Activated CD4-positive, alpha-beta T cell treated with anti-CD3 and anti-CD28 coated beads, Interleukin-2, Interleukin-4, amounts not matched to agents 100 ng/mL and 50 ng/mL, durations not matched to agents 16 hours and 8 hours (primary cell): ENCODE measurements around the gene B3GALNT2.
"Not testable (repeated sequence)": the region's sequence is repeated elsewhere in the genome, so short reads cannot be mapped to it uniquely, and the experiment has no call there.

Source experiments
- DNase-seq: peaks from one replicate; pipeline ENCODE4 v3.0.0-alpha.2; 2020; ENCODE audit warnings: low spot score

The B3GALNT2 gene

DNA sequence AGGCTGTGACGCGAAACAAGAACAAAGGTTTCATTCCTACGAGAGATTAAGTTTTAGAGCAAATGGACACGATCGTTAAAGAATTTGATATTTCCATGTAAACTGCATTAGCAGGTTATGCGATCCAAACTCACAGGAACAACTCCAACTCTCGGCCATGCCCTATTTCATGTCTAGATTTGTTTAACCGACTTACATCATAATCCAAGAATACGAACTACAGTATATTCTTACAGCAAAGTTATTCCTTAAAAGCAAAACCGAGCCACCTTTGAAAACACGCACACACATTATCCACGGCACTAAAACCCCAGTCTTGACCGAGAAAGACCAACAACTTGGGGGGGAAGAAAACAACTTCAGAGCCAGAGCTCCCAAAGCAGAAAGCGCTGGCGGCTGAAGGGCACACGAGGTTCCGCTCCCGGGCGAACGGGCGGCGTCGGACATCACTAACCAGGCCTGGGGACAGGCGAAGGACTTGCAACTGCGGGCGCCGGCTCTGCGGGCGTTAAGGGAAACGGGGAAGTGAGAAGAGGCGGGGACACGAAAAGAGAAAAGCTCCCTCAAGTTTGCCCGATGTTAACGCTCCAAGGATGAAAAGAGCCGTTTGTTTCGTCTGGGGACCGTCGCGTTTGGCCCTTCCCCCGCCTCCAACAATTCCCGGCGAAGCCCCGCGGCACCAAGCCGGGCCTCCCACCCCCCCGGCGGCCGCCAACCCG, 690 bp downstream of the B3GALNT2 start:
- DNase-seq = peak; percentile 13

DNA sequence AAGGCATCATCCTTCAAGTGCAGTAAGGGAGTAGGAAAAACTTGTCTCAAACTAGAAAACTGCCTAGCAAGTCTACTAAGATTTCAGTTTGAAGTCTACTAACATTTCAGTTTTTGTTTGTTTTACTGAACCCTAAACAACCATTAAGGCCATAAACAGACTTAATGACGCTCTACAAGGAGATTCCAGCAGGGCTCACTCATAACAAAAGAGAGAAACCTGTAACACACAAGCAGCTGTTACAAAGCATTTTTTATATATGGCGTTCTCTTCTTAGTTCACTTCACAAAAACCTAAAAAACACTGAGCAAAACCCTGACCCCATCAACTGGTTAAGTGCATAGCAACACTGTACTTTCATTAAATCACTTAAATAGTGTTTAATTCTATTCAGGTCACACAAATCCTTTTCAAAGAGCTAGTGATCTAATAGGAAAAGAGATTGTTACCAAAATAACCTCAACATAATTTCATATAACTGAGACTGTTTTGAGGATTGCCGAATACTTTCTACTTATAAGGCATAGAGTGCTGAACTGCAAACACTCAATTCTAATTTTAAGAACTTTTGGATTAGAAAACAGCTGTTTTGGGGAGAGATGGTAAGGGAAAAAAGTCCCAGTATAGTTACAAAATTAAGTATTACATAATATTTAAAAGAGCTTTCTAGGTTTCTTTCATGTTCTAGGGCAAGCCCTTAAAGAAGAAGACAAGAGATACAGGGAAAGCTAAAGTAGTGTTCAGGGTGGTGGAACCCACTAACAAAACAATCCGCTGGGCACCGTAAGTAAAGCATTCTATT, 1.4 kb downstream of the B3GALNT2 start:
- DNase-seq = peak; percentile 30

DNA sequence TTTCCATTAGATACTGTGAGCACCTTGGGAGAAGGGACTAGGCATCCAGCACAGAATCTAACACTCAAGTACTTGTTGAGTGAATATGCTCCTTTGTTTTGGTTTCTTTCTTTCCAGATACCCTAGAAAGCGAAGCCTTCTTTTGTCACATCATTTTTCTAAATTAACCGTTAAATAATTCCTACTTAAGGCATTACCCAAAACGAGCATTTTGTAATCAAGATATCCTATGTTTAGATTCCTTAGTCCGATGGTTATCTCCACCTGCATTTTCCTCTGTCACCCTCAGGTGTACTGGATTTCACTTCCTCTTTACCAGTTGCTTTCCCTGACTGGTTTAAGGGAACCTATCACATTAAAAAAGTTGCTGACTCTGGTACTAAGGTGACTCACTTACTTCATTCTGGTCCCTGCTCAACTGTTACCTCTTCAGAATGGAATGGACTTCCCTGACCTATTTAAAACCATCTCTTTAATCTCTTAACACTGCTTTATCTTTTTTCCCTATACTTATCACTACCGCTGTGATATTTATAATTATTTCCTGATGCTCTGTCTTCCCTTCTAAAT, 3.2 kb downstream of the B3GALNT2 start:
- no peak for DNase-seq

DNA sequence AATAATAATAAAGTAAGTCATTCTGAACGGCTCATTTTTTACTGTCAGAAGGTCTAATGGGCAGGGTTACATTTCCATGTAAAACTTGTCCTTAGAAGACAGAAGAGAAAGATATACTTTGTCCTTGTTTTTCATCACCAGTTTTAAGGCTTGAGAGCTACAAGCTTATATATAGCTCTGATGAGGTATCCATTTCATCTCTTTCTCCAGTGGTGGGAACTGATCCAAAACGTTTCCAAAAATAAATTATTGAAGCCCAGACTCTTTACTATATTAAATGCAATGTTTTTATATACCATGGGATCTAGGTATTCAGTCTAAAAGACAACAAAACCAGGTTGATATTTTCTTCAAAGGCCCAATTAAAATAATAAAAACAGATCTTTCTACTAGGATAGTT, 8.7 kb downstream of the B3GALNT2 start:
- no peak for DNase-seq

DNA sequence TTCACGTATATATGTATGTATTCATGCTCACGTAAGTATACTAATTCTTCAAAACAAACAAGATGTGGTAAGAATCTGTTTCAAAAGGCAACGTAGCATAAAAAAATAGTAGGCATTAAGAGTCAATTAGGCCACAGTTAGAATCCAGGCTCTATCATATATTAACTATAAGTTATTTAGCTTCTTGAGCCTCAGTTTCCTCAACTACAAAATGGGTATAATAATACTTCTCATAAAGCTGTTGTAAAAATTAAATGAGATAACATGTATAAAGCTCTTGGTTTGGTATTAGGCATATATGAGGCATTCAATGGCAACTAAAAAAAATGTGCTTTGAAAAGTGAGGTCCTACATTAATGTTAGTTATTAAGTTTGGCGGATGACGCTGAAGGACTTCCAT, 9.2 kb downstream of the B3GALNT2 start:
- DNase-seq = no peak

DNA sequence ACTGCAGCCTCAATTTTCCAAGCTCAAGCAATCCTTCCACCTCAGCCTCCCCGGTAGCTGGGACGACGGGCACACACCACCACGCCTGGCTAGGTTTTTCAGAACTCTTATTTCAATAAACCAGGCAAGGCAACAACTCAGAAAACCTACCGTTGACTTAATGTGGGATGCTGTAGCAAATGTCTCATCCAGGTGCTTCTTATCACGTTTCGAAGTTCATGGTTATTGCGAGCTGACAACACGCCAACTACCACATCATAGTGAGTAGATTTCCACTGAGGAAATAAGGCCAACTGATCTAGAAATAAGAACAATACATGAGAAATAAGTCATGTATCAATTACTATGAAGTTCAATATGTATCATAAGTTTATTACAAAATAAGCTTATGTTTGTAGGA, 9.7 kb downstream of the B3GALNT2 start:
- no peak for DNase-seq

- DNase-seq = no peak
These were observed 12.6 kb downstream of the B3GALNT2 start for GRCh38 chr1:235491644-235492043.

DNA sequence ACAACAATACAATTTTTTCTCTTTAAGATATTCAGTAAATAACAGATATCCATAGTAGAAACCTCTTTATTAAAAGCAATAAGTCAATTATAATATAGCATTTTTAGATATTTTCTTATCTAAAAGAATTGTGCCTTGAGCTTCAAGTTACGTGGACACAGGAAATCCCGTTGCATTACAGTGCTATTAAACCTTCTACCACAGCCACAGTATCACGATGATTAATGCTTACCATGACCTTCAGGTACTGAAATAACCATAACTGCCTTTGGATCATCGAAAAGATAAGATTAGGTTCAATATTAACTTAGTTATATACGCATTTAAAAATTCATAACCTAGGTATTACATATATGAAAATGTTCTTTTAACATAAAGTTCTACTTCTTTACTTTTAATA, 17.9 kb downstream of the B3GALNT2 start:
- DNase-seq = no peak

- no peak for DNase-seq
These were observed 18.7 kb downstream of the B3GALNT2 start for GRCh38 chr1:235485558-235485957.

DNA sequence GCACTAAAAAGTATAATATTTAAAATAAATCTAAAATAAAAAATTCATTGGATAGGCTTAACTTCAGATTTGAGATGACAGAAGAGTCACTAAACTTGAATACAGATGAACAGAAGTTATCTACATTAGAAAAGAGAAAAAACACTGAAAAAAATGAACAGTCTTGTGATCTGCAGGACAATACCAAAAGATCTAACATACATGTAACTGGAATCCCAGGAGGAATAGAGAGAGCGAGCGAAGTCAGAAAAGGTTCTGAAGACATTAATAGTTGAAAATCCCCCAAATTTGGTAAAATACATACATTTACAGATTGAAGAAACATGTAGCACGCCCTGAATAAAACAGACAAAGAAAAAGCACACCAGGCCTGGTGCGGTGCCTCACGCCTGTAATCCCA, 21.2 kb downstream of the B3GALNT2 start:
- no peak for DNase-seq

DNA sequence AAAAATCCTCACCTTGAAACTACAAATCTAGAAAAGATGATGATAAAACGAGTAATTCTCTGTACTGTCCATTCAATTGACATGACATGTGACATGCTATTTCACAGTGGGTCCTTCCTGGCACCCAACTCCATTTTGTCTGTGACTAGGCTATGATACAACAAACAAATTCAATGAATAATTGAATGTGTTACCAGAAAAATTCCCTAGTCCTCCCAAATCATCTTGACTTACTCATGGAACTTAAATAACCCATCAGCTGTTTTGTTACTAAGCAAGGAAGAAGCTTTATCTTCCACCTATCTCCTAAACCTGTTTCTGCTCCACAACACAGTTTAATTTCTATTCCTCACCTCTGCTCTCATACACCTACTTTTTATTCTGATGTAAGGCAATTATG, 30.4 kb downstream of the B3GALNT2 start:
- no peak for DNase-seq

GRCh38 chr1:235470741-235471439, 33.4 kb downstream of the B3GALNT2 start:
- DNase-seq = no peak

DNA sequence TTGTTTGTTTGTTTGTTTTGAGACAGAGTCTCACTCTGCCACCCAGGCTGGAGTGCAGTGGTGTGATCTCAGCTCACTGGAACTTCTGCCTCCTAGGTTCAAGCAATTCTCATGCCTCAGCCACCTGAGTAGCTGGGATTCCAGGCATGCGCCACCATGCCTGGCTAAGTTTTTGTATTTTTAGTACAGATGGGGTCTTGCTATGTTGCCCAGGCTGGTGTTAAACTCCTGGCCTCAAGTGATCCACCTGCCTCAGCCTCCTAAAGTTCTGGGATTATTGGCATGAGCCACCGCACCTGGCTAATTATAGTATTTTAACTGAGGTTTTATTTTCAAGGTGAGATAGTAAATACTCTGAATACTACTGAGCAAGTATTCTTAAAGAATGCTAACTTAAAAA, 34.4 kb downstream of the B3GALNT2 start:
- DNase-seq = not testable (repeated sequence)

DNA sequence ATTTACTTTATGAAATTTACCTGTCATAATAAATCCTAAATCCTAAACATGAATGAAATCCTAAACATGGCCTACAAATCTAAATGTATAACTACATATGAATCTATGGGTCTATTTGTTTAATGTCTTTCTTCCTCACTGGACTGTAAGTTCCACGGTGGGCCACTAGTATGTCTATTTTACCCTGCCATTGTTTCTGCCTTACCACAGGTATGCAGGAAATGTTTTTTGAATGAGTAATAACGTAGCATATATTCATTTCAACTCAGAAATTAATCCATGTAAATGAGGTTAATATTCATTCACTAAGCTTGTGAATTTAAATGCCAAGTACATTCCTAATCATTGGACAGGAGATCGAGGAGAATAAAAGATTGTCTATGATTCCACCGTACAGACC, 35.3 kb downstream of the B3GALNT2 start:
- DNase-seq = no peak

DNA sequence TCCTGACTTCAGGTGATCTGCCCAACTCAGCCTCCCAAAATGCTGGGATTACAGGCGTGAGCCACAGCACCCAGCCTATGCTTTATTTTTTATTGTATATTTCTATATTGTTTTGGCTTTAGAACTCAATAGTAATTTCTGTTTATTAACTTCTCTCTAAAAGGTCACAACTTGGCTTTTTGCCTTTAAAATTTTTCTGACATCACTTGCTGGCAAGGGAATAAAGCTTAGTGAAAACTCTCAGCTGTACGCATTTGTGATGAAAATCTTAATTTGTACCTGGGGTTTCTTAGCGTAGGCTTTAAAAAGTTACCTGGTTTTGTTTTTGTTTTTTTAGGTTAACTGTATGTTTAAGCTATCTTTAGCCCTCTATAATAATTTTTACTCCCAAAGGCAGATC, 36.2 kb downstream of the B3GALNT2 start:
- no peak for DNase-seq

GRCh38 chr1:235465066-235465465, 39.2 kb downstream of the B3GALNT2 start:
- no peak for DNase-seq

DNA sequence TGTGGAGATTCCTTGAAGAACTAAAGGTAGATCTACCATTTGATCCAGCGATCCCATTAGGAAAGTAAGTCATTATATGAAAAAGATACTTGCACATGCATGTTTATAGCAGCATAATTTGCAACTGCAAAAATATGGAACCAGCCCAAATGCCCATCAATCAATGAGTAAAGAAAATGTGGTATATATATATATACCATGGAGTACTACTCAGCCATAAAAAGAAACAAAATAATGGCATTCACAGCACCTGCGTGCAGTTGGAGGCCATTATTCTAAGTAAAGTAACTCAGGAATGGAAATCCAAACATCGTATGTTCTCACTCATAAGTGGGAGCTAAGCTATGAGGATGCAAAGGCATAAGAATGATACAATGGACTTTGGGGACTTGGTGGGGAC, 41.4 kb downstream of the B3GALNT2 start:
- DNase-seq = not testable (repeated sequence)

- DNase-seq = no peak
These were observed 42.3 kb downstream of the B3GALNT2 start for GRCh38 chr1:235461954-235462353.

DNA sequence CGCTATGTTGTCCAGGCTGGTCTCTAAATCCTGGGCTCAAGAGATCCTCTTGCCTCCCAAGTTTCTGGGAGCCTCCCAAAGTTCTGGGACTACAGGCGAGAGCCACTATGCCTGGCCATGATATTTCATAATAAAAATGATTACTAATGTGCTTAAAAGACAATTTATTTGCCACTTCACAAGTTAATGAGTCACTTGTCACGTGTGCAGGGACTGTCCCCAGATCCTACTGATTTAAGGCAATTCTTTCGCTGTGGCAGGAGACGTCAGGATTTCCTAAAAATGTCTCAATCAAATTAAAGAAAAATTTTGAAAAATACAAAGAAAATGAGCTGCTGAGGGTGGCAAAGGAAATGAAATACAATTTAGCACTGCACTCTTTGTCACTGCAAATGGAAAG, 43.5 kb downstream of the B3GALNT2 start:
- DNase-seq = no peak

GRCh38 chr1:235457856-235458255, 46.4 kb downstream of the B3GALNT2 start:
- not testable (repeated sequence) for DNase-seq

DNA sequence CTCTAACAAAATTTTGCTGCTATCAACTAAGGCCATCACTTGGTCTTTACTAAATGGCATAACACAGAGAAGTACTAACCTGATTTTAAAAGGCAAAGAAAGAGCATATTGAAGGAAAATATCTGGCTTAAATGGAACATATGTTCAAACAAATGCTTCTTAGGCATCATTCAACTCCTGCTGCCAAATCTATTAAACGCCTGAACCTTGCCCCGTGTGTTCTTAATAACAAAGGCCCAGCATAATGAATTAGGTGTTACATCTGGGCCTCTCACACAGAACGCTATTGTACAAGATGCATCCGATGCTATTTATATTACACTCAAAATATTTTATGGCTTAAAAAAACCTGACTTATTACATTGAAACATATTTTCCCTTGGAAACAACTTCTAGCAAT, 48.4 kb downstream of the B3GALNT2 start:
- DNase-seq = no peak

DNA sequence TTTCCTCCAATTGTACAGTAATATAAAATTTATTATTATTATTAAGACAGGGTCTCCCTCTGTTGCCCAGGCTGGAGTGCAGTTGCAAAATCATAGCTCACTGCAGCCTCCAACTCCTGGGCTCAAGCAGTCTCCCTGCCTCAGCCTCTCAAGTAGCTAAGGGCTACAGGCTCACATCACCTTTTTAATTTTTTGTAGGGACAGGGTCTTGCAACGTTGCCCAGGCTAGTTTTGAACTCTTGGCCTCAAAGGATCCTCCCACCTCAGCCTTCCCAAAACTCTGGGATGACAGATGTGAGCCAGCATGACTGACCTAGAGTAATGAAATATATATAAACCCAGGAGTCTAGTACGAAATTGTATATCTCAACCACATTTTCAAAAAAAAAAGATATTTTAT, 49.2 kb downstream of the B3GALNT2 start:
- no peak for DNase-seq

DNA sequence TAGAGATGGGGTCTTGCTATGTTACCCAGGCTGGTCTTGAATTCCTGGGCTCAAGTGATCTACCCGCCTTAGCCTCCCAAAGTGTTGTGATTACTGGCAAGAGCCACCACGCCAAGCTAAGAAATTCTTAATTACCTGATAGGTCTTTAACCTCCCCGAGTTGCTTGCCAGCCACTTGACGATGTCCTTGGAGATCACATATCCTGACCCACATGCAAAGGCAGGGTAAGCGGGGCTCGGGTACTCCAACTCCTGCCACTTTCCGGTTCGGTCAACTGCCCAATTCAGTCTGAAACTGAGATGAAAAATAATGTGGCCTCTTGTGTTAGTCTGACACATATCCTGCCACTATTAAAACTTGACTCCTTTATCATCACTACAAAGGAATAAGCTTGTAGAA, 50.2 kb downstream of the B3GALNT2 start:
- DNase-seq = no peak
